HepG2 (cell line): ENCODE measurements around the gene RABGGTA. TPM values are rescaled to one million over a fixed set of nuclear protein-coding genes. Genes with fewer than 3 reads are reported as not detected.

Source experiments
- BRD4 ChIP-seq: sonication (generic); formaldehyde crosslinking; IDR thresholded peaks from 2 replicates; pipeline ENCODE4 v1.4.0; 2020; ENCODE audit warnings: missing genetic modification reagents
- DMAP1 ChIP-seq: IDR thresholded peaks from 2 replicates; pipeline ENCODE4 v1.6.1; 2016
- MATR3 ChIP-seq: sonication (generic); formaldehyde crosslinking; IDR thresholded peaks from 2 replicates; pipeline ENCODE4 v1.4.0; 2020; ENCODE audit warnings: missing genetic modification reagents
- MED8 ChIP-seq: sonication (generic); formaldehyde crosslinking; IDR thresholded peaks from 2 replicates; pipeline ENCODE4 v1.8.1; 2023; ENCODE audit warnings: mild to moderate bottlenecking, missing genetic modification reagents; ENCODE audit not compliant: insufficient replicate concordance
- NCOR1 ChIP-seq: fragments of 200-600 bp; sonication (generic); IDR thresholded peaks from 2 replicates; pipeline ENCODE4 v1.7.0; 2017; ENCODE audit warnings: antibody characterized with exemption, low read length, borderline replicate concordance
- NONO ChIP-seq, 2 experiments: fragments of 450-650 bp in 1 of 2; sonication (generic) in 1 of 2; formaldehyde crosslinking in 1 of 2; IDR thresholded peaks in 1 of 2; conservative IDR thresholded peaks in 1 of 2; 2 replicates each; pipeline versions ENCODE4 v1.6.1 to v1.8.0; 2017 to 2022; ENCODE audit warnings: mild to moderate bottlenecking in 1 of 2, missing genetic modification reagents in 1 of 2, moderate library complexity in 1 of 2
- SOX13 ChIP-seq, 3 experiments: fragments of 450-650 bp in 1 of 3; sonication (generic) in 1 of 3; formaldehyde crosslinking in 1 of 3; IDR thresholded peaks in 2 of 3; conservative IDR thresholded peaks in 1 of 3; 2 replicates each; pipeline versions ENCODE4 v1.5.0 to v1.6.1; 2016 to 2020; ENCODE audit warnings: antibody characterized with exemption in 1 of 3, mild to moderate bottlenecking in 1 of 3, missing compliant biosample characterization in 1 of 3, missing genetic modification reagents in 1 of 3, moderate library complexity in 1 of 3
- SP1 ChIP-seq, 2 experiments: fragments of 450-650 bp in 1 of 2; sonication (generic) in 1 of 2; formaldehyde crosslinking in 1 of 2; IDR thresholded peaks; 2 replicates each; pipeline versions ENCODE4 v1.4.0 to v1.6.1; 2016 to 2020; ENCODE audit warnings: missing genetic modification reagents in 1 of 2
- ZBTB21 ChIP-seq: sonication (generic); formaldehyde crosslinking; IDR thresholded peaks from 2 replicates; pipeline ENCODE4 v1.4.0; 2020; ENCODE audit warnings: missing genetic modification reagents
- ZNF747 ChIP-seq: sonication (generic); formaldehyde crosslinking; IDR thresholded peaks from 2 replicates; pipeline ENCODE4 v1.8.1; 2023; ENCODE audit warnings: missing genetic modification reagents, mild to moderate bottlenecking, borderline replicate concordance
- polyA plus RNA-seq, 8 experiments: library from polyadenylated mRNA; depleted of rRNA in 3 of 8; stranded (reverse) in 7 of 8; unstranded in 1 of 8; fragments of >200 nt; fragmentation: Illumina TruSeq in 4 of 8; extraction: Trizol in 4 of 8; gene quantifications; 2 replicates each; pipeline versions ENCODE4 v1.2.1 to v1.2.3, GENCODE V29; 2011 to 2016; ENCODE audit warnings: low read depth in 4 of 8, missing spikeins in 1 of 8, mixed read lengths in 1 of 8; ENCODE audit not compliant: insufficient read depth in 1 of 8
- total RNA-seq, 5 experiments: library from RNA; depleted of rRNA; stranded (reverse); fragments of >200 nt; fragmentation: Illumina TruSeq; extraction: Trizol; gene quantifications; 2 replicates each; pipeline ENCODE4 v1.2.3, GENCODE V29; 2016; ENCODE audit warnings: low read depth in 1 of 5
- TF ChIP-seq, protein P1 (sequence below): sonication (generic); formaldehyde crosslinking; IDR thresholded peaks from 2 replicates; pipeline ENCODE4 v1.4.0; 2020; ENCODE audit warnings: missing genetic modification reagents
- TF ChIP-seq, protein P2 (sequence below): sonication (generic); formaldehyde crosslinking; IDR thresholded peaks from 2 replicates; pipeline ENCODE4 v1.4.0; 2020; ENCODE audit warnings: missing genetic modification reagents
- TF ChIP-seq, protein P3 (sequence below): sonication (generic); formaldehyde crosslinking; IDR thresholded peaks from 2 replicates; pipeline ENCODE4 v1.4.0; 2020; ENCODE audit warnings: missing genetic modification reagents
- TF ChIP-seq, protein P4 (sequence below): IDR thresholded peaks from 2 replicates; pipeline ENCODE4 v1.6.1; 2016
- TF ChIP-seq, protein P5 (sequence below): sonication (generic); formaldehyde crosslinking; IDR thresholded peaks from 2 replicates; pipeline ENCODE4 v1.4.0; 2020; ENCODE audit warnings: missing genetic modification reagents

Gene RABGGTA
- total and polyA plus RNA-seq, 2 of the 13 experiments (the other 11 are each of a cell fraction or from before 2014, with no cell fraction given), result 57.9 to 90.8 TPM

DNA sequence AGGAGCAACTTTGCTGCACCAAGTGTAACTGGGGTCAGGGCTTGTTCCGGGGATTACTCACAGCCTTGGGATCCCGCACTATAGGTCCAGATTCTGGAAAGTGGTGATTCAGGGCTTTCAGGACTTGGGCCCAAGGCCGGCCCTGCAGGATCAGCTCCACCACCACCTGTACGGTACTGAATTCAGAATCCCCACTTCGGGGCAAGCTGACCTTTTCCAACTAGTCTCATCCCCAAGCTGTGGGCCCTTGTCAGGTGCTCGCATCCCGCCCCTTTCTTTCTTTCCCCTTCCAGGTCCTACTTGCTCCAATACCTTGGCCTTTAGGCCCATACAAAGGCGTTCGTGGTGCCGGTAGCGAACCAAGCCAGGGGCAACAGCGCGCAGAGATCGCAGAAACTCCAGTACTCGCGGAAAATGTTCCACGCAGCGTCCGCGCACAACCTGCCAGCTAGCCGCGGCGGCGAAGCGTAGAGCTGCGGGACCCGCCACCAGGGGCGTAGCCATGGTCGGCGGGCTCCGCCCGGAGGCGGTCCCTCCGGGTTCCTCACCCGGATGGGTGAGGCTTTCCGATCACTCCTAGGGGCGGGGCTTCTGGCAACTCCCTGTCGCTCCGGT lies 29.5 kb downstream of the RABGGTA start (continued):
- TF ChIP-seq, protein P1, sequence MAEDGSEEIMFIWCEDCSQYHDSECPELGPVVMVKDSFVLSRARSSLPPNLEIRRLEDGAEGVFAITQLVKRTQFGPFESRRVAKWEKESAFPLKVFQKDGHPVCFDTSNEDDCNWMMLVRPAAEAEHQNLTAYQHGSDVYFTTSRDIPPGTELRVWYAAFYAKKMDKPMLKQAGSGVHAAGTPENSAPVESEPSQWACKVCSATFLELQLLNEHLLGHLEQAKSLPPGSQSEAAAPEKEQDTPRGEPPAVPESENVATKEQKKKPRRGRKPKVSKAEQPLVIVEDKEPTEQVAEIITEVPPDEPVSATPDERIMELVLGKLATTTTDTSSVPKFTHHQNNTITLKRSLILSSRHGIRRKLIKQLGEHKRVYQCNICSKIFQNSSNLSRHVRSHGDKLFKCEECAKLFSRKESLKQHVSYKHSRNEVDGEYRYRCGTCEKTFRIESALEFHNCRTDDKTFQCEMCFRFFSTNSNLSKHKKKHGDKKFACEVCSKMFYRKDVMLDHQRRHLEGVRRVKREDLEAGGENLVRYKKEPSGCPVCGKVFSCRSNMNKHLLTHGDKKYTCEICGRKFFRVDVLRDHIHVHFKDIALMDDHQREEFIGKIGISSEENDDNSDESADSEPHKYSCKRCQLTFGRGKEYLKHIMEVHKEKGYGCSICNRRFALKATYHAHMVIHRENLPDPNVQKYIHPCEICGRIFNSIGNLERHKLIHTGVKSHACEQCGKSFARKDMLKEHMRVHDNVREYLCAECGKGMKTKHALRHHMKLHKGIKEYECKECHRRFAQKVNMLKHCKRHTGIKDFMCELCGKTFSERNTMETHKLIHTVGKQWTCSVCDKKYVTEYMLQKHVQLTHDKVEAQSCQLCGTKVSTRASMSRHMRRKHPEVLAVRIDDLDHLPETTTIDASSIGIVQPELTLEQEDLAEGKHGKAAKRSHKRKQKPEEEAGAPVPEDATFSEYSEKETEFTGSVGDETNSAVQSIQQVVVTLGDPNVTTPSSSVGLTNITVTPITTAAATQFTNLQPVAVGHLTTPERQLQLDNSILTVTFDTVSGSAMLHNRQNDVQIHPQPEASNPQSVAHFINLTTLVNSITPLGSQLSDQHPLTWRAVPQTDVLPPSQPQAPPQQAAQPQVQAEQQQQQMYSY, result 0 out of 2 replicates have a peak, but pooled peaks have one; percentile 30
- TF ChIP-seq, protein P2, sequence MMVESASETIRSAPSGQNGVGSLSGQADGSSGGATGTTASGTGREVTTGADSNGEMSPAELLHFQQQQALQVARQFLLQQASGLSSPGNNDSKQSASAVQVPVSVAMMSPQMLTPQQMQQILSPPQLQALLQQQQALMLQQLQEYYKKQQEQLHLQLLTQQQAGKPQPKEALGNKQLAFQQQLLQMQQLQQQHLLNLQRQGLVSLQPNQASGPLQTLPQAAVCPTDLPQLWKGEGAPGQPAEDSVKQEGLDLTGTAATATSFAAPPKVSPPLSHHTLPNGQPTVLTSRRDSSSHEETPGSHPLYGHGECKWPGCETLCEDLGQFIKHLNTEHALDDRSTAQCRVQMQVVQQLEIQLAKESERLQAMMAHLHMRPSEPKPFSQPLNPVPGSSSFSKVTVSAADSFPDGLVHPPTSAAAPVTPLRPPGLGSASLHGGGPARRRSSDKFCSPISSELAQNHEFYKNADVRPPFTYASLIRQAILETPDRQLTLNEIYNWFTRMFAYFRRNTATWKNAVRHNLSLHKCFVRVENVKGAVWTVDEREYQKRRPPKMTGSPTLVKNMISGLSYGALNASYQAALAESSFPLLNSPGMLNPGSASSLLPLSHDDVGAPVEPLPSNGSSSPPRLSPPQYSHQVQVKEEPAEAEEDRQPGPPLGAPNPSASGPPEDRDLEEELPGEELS, result no peak
- TF ChIP-seq, protein P3, sequence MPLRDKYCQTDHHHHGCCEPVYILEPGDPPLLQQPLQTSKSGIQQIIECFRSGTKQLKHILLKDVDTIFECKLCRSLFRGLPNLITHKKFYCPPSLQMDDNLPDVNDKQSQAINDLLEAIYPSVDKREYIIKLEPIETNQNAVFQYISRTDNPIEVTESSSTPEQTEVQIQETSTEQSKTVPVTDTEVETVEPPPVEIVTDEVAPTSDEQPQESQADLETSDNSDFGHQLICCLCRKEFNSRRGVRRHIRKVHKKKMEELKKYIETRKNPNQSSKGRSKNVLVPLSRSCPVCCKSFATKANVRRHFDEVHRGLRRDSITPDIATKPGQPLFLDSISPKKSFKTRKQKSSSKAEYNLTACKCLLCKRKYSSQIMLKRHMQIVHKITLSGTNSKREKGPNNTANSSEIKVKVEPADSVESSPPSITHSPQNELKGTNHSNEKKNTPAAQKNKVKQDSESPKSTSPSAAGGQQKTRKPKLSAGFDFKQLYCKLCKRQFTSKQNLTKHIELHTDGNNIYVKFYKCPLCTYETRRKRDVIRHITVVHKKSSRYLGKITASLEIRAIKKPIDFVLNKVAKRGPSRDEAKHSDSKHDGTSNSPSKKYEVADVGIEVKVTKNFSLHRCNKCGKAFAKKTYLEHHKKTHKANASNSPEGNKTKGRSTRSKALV (CRISPR knock-in tag), result no peak
- TF ChIP-seq NONO (IDR thresholded peaks at IDR 0.05) (no peak), NONO (CRISPR knock-in tag; conservative IDR thresholded peaks at IDR 0.05) (no peak), SP1 (IDR thresholded peaks at IDR 0.05) (no peak), SP1 (CRISPR knock-in tag; IDR thresholded peaks at IDR 0.05) (0 out of 2 replicates have a peak, but pooled peaks have one; percentile 58), MATR3 (CRISPR knock-in tag) (peak; percentile 84; the same call in 1 of the 2 replicates), ZBTB21 (0 out of 2 replicates have a peak, but pooled peaks have one; percentile 7), DMAP1 (CRISPR knock-in tag) (no peak), NCOR1 (no peak), MED8 (CRISPR knock-in tag) (peak; percentile 83), SOX13 (IDR thresholded peaks at IDR 0.05) (no peak), SOX13 (CRISPR knock-in tag; conservative IDR thresholded peaks at IDR 0.05 in 1 of 2, IDR thresholded peaks at IDR 0.05 in 1 of 2) (no peak), BRD4 (no peak), ZNF747 (peak; percentile 15; the same call in 1 of the 2 replicates)
- TF ChIP-seq, protein P4, sequence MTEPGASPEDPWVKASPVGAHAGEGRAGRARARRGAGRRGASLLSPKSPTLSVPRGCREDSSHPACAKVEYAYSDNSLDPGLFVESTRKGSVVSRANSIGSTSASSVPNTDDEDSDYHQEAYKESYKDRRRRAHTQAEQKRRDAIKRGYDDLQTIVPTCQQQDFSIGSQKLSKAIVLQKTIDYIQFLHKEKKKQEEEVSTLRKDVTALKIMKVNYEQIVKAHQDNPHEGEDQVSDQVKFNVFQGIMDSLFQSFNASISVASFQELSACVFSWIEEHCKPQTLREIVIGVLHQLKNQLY (CRISPR knock-in tag), result peak; percentile 10; the same call in 1 of the 2 replicates
- TF ChIP-seq, protein P5, sequence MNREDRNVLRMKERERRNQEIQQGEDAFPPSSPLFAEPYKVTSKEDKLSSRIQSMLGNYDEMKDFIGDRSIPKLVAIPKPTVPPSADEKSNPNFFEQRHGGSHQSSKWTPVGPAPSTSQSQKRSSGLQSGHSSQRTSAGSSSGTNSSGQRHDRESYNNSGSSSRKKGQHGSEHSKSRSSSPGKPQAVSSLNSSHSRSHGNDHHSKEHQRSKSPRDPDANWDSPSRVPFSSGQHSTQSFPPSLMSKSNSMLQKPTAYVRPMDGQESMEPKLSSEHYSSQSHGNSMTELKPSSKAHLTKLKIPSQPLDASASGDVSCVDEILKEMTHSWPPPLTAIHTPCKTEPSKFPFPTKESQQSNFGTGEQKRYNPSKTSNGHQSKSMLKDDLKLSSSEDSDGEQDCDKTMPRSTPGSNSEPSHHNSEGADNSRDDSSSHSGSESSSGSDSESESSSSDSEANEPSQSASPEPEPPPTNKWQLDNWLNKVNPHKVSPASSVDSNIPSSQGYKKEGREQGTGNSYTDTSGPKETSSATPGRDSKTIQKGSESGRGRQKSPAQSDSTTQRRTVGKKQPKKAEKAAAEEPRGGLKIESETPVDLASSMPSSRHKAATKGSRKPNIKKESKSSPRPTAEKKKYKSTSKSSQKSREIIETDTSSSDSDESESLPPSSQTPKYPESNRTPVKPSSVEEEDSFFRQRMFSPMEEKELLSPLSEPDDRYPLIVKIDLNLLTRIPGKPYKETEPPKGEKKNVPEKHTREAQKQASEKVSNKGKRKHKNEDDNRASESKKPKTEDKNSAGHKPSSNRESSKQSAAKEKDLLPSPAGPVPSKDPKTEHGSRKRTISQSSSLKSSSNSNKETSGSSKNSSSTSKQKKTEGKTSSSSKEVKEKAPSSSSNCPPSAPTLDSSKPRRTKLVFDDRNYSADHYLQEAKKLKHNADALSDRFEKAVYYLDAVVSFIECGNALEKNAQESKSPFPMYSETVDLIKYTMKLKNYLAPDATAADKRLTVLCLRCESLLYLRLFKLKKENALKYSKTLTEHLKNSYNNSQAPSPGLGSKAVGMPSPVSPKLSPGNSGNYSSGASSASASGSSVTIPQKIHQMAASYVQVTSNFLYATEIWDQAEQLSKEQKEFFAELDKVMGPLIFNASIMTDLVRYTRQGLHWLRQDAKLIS (CRISPR knock-in tag), result no peak
